Right renal pelvis (tissue), 4 donors: ENCODE measurements around the gene CALCA. TPM values are rescaled to one million over a fixed set of nuclear protein-coding genes. Genes with fewer than 3 reads are reported as not detected.

ENCODE experiments used
- DNase-seq, 4 donors: peaks; one replicate each; pipeline ENCODE4 v3.0.0-alpha.2; 2013; ENCODE audit warnings: low read depth in 4 of 4, low spot score in 3 of 4, missing footprints in 1 of 4
- polyA plus RNA-seq, 4 donors: library from polyadenylated mRNA; unstranded; fragments of 120-200 nt; gene quantifications; one replicate each; pipeline ENCODE4 v1.2.1, GENCODE V29; 2013; ENCODE audit not compliant: insufficient read length in 4 of 4

CALCA gene
- polyA plus RNA-seq, 4 donors: 11.6 to 13.4 (median 12.3) TPM

- no peak for DNase-seq
Observed at GRCh38 chr11:14949437-14950147, 22.6 kb downstream of the CALCA start.

- peak in 1 of 4 donors; percentile 3 for DNase-seq
Observed at GRCh38 chr11:14942745-14943144, 29.4 kb downstream of the CALCA start.

- no peak for DNase-seq
Observed at GRCh38 chr11:14938936-14939335, 33.2 kb downstream of the CALCA start.

- DNase-seq: no peak
Observed at GRCh38 chr11:14934641-14935351, 37.4 kb downstream of the CALCA start.

GRCh38 chr11:14932447-14932846, 39.7 kb downstream of the CALCA start:
- DNase-seq: no peak

GRCh38 chr11:14930369-14930768, 41.8 kb downstream of the CALCA start:
- no peak for DNase-seq

- no peak for DNase-seq
Observed at GRCh38 chr11:14927146-14927545, 45.0 kb downstream of the CALCA start.

GRCh38 chr11:14924318-14924717, 47.8 kb downstream of the CALCA start:
- DNase-seq: no peak

Other genes with a start within 250 kb of the CALCA start
- gene CYP2R1, start 80.1 kb downstream of the CALCA start, polyA plus RNA-seq: 10 to 100 TPM; 20.8 to 23.0 (median 21.8) TPM
- 1 to 10 TPM; 2.8 to 4.2 (median 3.5) TPM for gene CALCB, start 101.2 kb upstream of the CALCA start, polyA plus RNA-seq
- 1 to 10 TPM in 1 of 4 donors, under 1 TPM in 3; 0.41 to 1.1 (median 0.57) TPM for gene INSC, start 142.6 kb upstream of the CALCA start, polyA plus RNA-seq